Gastroesophageal sphincter (tissue), 4 donors: ENCODE data around the gene ST7. TPM values are rescaled to one million over a fixed set of nuclear protein-coding genes. Genes with fewer than 3 reads are reported as not detected.
"Not testable (repeated sequence)": the region's sequence is repeated elsewhere in the genome, so short reads cannot be mapped to it uniquely, and the experiment has no call there.

Source experiments
- ATAC-seq: fragments of 150-250 bp; one replicate; pipeline ENCODE4 v1.9.1; 2016; ENCODE audit warnings: mild to moderate bottlenecking, moderate library complexity
- H3K27ac ChIP-seq, 4 donors: fragments of 200-600 bp; sonication (generic) in 3 of 4; 1 replicate in 3 of 4; 2 replicates in 1 of 4; pipeline ENCODE4 v1.5.1; 2016 to 2019
- H3K27me3 ChIP-seq: fragments of 200-600 bp; sonication (generic); one replicate; pipeline ENCODE4 v1.5.1; 2019
- H3K36me3 ChIP-seq, 2 donors: fragments of 200-600 bp; sonication (generic); one replicate each; pipeline ENCODE4 v1.5.1; 2019; ENCODE audit warnings: control low read depth in 1 of 2
- H3K4me1 ChIP-seq, 3 donors: fragments of 200-600 bp; sonication (generic); 1 replicate in 2 of 3; 2 replicates in 1 of 3; pipeline ENCODE4 v1.5.1; 2016 to 2019; ENCODE audit warnings: control low read depth in 2 of 3
- H3K4me3 ChIP-seq, 2 donors: fragments of 200-600 bp; sonication (generic); one replicate each; pipeline ENCODE4 v1.5.1; 2019; ENCODE audit warnings: mild to moderate bottlenecking in 1 of 2, moderate library complexity in 1 of 2
- H3K9me3 ChIP-seq, 3 donors: fragments of 200-600 bp; sonication (generic); one replicate each; pipeline ENCODE4 v1.5.1; 2017 to 2019; ENCODE audit warnings: control low read depth in 2 of 3
- CTCF ChIP-seq, 4 experiments: fragments of 200-600 bp in 2 of 4; fragments of 450-650 bp in 2 of 4; sonication (generic) in 1 of 4; IDR thresholded peaks; one replicate each; pipeline ENCODE4 v1.5.1; 2017 to 2019; ENCODE audit warnings: antibody characterized with exemption in 4 of 4, mild to moderate bottlenecking in 2 of 4, moderate library complexity in 2 of 4
- EP300 ChIP-seq: sonication (generic); formaldehyde crosslinking; IDR thresholded peaks from one replicate; pipeline ENCODE4 v1.6.1; 2017; ENCODE audit warnings: antibody characterized with exemption, mild to moderate bottlenecking
- POLR2A ChIP-seq, 2 donors: fragments of 450-650 bp; IDR thresholded peaks; one replicate each; pipeline ENCODE4 v1.6.1; 2017; ENCODE audit warnings: antibody characterized with exemption in 2 of 2, mild to moderate bottlenecking in 2 of 2, moderate library complexity in 1 of 2
- POLR2AphosphoS5 ChIP-seq: sonication (generic); formaldehyde crosslinking; IDR thresholded peaks from one replicate; pipeline ENCODE4 v1.6.1; 2017; ENCODE audit warnings: antibody characterized with exemption
- WGBS, 2 donors: methylation state at CpG; one replicate each; pipeline ENCODE4 v1.1.5; 2018; ENCODE audit warnings: low coverage in 1 of 2; 5-methylcytosine and 5-hydroxymethylcytosine counted together
- total RNA-seq, 4 donors: library from RNA; depleted of rRNA; stranded (reverse); fragments of >200 nt; gene quantifications; one replicate each; pipeline ENCODE4 v1.1.0, GENCODE V29; 2016

Gene ST7
- total RNA-seq, 4 donors from 2014 or later: 19.1 to 43.9 (median 24.2) TPM

GRCh38 chr7:117237646-117238045 is 284.3 kb downstream of the ST7 start:
- Histone ChIP-seq H3K36me3 (no peaks in the 10 kb centered on the region), H3K9me3 (peaks cover 0 to 10% (median 0%) of the 10 kb centered on the region in 3 donors), H3K4me3 (no peak overlapping the region), H3K27ac (no peak overlapping the region), H3K4me1 (no peaks in the 10 kb centered on the region), H3K27me3 (no peaks in the 10 kb centered on the region)
- ATAC-seq: no peak
- TF ChIP-seq CTCF (IDR thresholded peaks at IDR 0.05): no peak
- no peak for TF ChIP-seq POLR2AphosphoS5
- TF ChIP-seq EP300: no peak
- no peak for TF ChIP-seq POLR2A (IDR thresholded peaks at IDR 0.05)
- 51 to 55% methylated on average over 4 of the region's 5 CpGs for WGBS, 2 donors

- Histone ChIP-seq H3K27ac (no peak overlapping the region), H3K4me3 (no peak overlapping the region), H3K4me1 (no peaks in the 10 kb centered on the region), H3K9me3 (peaks cover 0 to 10% (median 0%) of the 10 kb centered on the region in 3 donors), H3K27me3 (no peaks in the 10 kb centered on the region), H3K36me3 (no peaks in the 10 kb centered on the region)
- 100% methylated on average over 1 of the region's 7 CpGs; no CpG with 5 or more reads in 1 of the 2 donors for WGBS, 2 donors
- no peak for ATAC-seq
- TF ChIP-seq POLR2AphosphoS5: no peak
- TF ChIP-seq CTCF (IDR thresholded peaks at IDR 0.05): no peak
- no peak for TF ChIP-seq EP300
- no peak for TF ChIP-seq POLR2A (IDR thresholded peaks at IDR 0.05)
These were observed 285.2 kb downstream of the ST7 start for GRCh38 chr7:117238472-117238871.

- Histone ChIP-seq H3K9me3 (peaks cover 0 to 10% (median 0%) of the 10 kb centered on the region in 3 donors), H3K27ac (no peak overlapping the region), H3K27me3 (no peaks in the 10 kb centered on the region), H3K36me3 (no peaks in the 10 kb centered on the region), H3K4me1 (no peaks in the 10 kb centered on the region), H3K4me3 (no peak overlapping the region)
- TF ChIP-seq CTCF (IDR thresholded peaks at IDR 0.05) (no peak), EP300 (no peak), POLR2AphosphoS5 (no peak), POLR2A (IDR thresholded peaks at IDR 0.05) (no peak)
- 60 to 84% methylated on average over 3 of the region's 7 CpGs for WGBS, 2 donors
- no peak for ATAC-seq
These were observed 285.6 kb downstream of the ST7 start for GRCh38 chr7:117238937-117239336.

GRCh38 chr7:117241088-117241487 is 287.8 kb downstream of the ST7 start:
- H3K4me3 ChIP-seq: no peak overlapping the region
- TF ChIP-seq CTCF (IDR thresholded peaks at IDR 0.05) (no peak), EP300 (no peak), POLR2AphosphoS5 (no peak), POLR2A (IDR thresholded peaks at IDR 0.05) (no peak)
- H3K27ac ChIP-seq: no peak overlapping the region
- H3K36me3 ChIP-seq: no peaks in the 10 kb centered on the region
- WGBS, 2 donors: 75 to 77% methylated on average over 3 to 4 of the region's 4 CpGs
- H3K9me3 ChIP-seq: peaks cover 0 to 15% (median 0%) of the 10 kb centered on the region in 3 donors
- H3K27me3 ChIP-seq: no peaks in the 10 kb centered on the region
- no peak for ATAC-seq
- H3K4me1 ChIP-seq: no peaks in the 10 kb centered on the region

- 64 to 69% methylated on average over 2 to 3 of the region's 3 CpGs for WGBS, 2 donors
- Histone ChIP-seq H3K4me1 (no peaks in the 10 kb centered on the region), H3K36me3 (no peaks in the 10 kb centered on the region), H3K27me3 (no peaks in the 10 kb centered on the region), H3K4me3 (no peak overlapping the region), H3K9me3 (peaks cover 0 to 14% (median 0%) of the 10 kb centered on the region in 3 donors), H3K27ac (no peak overlapping the region)
- ATAC-seq: no peak
- TF ChIP-seq POLR2A (IDR thresholded peaks at IDR 0.05) (no peak), CTCF (IDR thresholded peaks at IDR 0.05) (no peak), POLR2AphosphoS5 (no peak), EP300 (no peak)
These were observed 290.1 kb downstream of the ST7 start for GRCh38 chr7:117243390-117243789.

GRCh38 chr7:117245703-117246102 is 292.4 kb downstream of the ST7 start:
- WGBS, 2 donors: 70 to 100% methylated on average over 1 of the region's 2 CpGs
- H3K27me3 ChIP-seq, H3K27ac ChIP-seq, H3K36me3 ChIP-seq, ATAC-seq, H3K4me3 ChIP-seq, H3K4me1 ChIP-seq: not testable (repeated sequence)
- peaks cover 0 to 14% (median 0%) of the 10 kb centered on the region in 3 donors for H3K9me3 ChIP-seq
